ENCODE measurements around the gene RPS19BP1.

RPS19BP1 gene

DNA sequence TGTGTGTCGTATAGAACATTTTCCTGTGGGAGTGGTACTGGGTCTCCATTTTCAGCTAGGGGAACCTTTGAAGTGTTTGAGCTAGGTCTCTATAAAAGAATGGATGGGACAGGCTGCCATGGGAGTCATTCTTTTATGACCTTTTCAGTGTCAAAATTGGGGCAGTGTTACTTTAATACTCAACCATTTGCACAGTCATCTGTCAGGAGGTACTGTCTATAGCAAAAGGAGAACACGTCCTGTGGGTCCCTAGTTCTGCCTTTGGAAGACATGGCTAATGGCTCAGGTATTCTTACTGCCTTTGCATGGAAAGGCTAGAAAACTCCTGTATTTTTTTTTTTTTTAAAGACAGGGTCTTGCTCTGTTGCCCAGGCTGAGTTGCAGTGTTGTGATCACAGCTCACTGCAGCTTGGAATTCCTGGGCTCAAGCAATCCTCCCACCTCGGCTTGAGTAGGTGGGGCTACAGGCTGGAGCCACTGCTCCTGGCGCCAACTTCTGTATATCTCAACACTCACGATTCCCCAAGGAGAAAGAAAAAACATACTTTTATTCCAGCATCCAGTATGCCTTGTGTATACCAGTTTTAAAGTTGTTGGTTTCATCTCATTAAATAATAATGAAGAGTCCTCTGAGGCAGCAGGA is 14.3 kb downstream of the RPS19BP1 start:
- Histone ChIP-seq H3K36me3 (ENCODE audit: insufficient read depth, low read length) (peaks cover 55% of the 10 kb centered on the region), H3K4me3 (peak overlapping the region; percentile 96; the same call in 1 of the 2 replicates), H3K9ac (ENCODE audit: insufficient read length) (peak overlapping the region; percentile 100), H3K9me3 (ENCODE audit: low read depth, low read length) (no peaks in the 10 kb centered on the region), H3K27ac (peak overlapping the region; percentile 99; the same call in 1 of the 2 replicates)
- no peak for DNase-seq (ENCODE audit: low read depth, low spot score)
- no peak for TF ChIP-seq POLR2AphosphoS5 (IDR thresholded peaks at IDR 0.05; ENCODE audit: borderline replicate concordance, low read depth, low read length)
- no peak for TF ChIP-seq EZH2 (IDR thresholded peaks at IDR 0.05)
- TF ChIP-seq FOXP2 (optimal IDR thresholded peaks at IDR 0.05; ENCODE audit: control extremely low read depth, extremely low read length, insufficient read depth): no peak

DNA sequence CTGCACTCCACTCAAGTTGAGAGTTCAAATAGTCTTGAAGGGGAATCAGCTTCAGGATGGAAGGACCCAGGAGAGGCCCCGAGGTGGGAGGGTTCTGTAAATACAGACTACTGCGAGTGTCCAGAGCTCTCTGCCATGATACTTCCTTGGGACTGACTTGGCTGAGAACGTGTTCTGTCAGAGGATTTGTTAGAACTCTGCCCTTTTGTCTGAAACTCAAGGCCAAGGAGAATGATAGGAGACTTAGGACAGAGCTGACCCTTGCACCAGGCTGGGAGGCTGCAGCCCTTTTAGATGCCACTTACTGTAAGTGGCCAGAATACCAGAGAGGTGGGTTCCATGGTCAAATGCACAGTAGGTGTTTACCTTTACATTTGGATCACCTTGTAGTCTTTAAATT is 15.1 kb downstream of the RPS19BP1 start:
- H3K36me3 ChIP-seq (ENCODE audit: insufficient read depth, low read length): peaks cover 53% of the 10 kb centered on the region
- H3K9ac ChIP-seq (ENCODE audit: insufficient read length): no peak overlapping the region
- no peak for DNase-seq (ENCODE audit: low read depth, low spot score)
- no peak overlapping the region for H3K27ac ChIP-seq
- no peak overlapping the region for H3K4me3 ChIP-seq
- TF ChIP-seq FOXP2 (optimal IDR thresholded peaks at IDR 0.05; ENCODE audit: control extremely low read depth, extremely low read length, insufficient read depth) (no peak), EZH2 (IDR thresholded peaks at IDR 0.05) (no peak), POLR2AphosphoS5 (IDR thresholded peaks at IDR 0.05; ENCODE audit: borderline replicate concordance, low read depth, low read length) (no peak)
- H3K9me3 ChIP-seq (ENCODE audit: low read depth, low read length): no peaks in the 10 kb centered on the region

DNA sequence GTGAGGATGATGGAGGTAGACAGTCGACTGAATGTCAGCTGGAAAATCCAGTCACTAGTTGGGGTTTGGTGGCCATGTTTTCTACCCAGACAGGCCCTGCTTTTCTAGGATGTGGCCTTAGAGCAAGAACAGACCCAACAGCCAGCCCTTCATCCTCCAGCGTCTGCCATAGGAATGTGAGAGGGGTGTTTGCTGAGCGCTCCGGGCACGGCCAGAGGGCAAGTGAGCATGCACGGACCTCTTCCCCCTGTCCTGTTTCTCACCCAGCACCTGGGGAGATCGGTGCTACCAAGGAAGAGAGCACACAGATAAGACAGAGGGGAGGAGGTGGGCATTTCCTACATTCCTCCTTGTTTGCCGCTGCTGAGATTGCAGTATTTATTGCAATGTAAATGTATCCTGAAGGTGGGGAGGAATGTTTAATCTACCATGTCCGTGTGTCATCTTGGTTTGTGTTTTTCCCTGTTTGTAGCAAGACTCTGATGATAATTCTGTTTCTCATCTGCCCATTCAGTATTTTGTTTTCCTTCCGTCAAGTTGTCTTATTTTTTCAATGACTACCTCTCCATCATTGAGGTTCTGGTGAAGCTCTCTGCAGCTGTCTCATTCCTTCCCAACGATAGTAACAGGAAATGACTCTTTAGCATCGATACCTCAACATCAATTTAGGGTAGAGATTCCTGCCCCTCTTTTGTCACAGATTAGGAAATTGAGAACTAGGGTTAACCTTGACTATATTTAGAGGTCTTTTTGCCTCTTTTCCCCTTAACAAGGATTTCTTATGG is 17.1 kb downstream of the RPS19BP1 start:
- TF ChIP-seq EZH2 (IDR thresholded peaks at IDR 0.05) (no peak), POLR2AphosphoS5 (IDR thresholded peaks at IDR 0.05; ENCODE audit: borderline replicate concordance, low read depth, low read length) (no peak), FOXP2 (optimal IDR thresholded peaks at IDR 0.05; ENCODE audit: control extremely low read depth, extremely low read length, insufficient read depth) (no peak)
- Histone ChIP-seq H3K36me3 (ENCODE audit: insufficient read depth, low read length) (peaks cover 56% of the 10 kb centered on the region), H3K4me3 (no peak overlapping the region), H3K27ac (no peak overlapping the region), H3K9me3 (ENCODE audit: low read depth, low read length) (no peaks in the 10 kb centered on the region), H3K9ac (ENCODE audit: insufficient read length) (no peak overlapping the region)
- DNase-seq (ENCODE audit: low read depth, low spot score): no peak

DNA sequence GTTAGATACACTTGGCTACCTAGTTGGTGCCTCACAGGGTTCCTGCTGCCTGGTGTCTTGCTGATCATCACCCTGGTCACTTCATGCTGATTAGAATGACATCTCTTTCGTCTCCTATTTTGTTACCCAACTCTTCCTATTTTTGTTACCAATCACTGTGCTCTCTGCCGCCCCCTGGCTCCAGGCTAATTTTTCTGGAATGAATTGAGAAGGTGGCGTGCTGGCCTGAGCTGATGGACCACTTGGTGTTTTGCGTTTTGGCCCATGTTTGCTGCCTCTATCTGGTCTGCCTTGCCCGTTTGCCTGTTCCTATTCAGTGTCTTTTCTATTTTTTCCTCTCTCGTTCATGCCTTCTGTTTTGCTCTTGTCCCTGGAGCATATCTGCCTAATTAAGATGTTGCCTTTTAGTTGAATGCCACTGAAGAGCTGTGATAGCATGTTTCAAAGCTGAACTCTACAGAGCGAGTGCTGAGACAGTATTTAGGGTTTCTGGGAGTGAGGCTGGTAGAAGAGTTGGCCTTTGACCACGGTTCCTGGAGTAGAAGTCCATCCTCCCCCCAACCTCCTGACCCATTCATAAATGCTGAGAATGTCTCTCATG is 18.1 kb downstream of the RPS19BP1 start:
- Histone ChIP-seq H3K4me3 (no peak overlapping the region), H3K9me3 (ENCODE audit: low read depth, low read length) (no peaks in the 10 kb centered on the region), H3K9ac (ENCODE audit: insufficient read length) (no peak overlapping the region), H3K27ac (no peak overlapping the region), H3K36me3 (ENCODE audit: insufficient read depth, low read length) (peaks cover 64% of the 10 kb centered on the region)
- DNase-seq (ENCODE audit: low read depth, low spot score): no peak
- TF ChIP-seq FOXP2 (optimal IDR thresholded peaks at IDR 0.05; ENCODE audit: control extremely low read depth, extremely low read length, insufficient read depth) (no peak), EZH2 (IDR thresholded peaks at IDR 0.05) (no peak), POLR2AphosphoS5 (IDR thresholded peaks at IDR 0.05; ENCODE audit: borderline replicate concordance, low read depth, low read length) (no peak)

DNA sequence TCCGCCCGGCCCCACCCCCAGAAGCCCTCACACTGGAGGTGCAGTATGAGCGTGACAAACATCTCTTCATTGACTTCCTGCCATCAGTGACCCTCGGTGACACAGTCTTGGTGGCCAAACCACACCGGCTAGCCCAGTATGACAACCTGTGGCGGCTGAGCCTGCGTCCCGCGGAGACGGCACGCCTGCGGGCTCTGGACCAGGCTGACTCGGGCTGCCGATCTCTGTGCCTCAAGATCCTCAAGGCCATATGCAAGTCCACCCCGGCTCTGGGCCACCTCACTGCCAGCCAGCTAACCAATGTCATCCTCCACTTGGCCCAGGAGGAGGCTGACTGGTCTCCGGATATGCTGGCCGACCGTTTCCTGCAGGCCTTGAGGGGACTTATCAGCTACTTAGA is 18.8 kb downstream of the RPS19BP1 start:
- Histone ChIP-seq H3K36me3 (ENCODE audit: insufficient read depth, low read length) (peaks cover 71% of the 10 kb centered on the region), H3K9me3 (ENCODE audit: low read depth, low read length) (no peaks in the 10 kb centered on the region), H3K27ac (no peak overlapping the region), H3K4me3 (no peak overlapping the region), H3K9ac (ENCODE audit: insufficient read length) (no peak overlapping the region)
- no peak for DNase-seq (ENCODE audit: low read depth, low spot score)
- no peak for TF ChIP-seq EZH2 (IDR thresholded peaks at IDR 0.05)
- no peak for TF ChIP-seq POLR2AphosphoS5 (IDR thresholded peaks at IDR 0.05; ENCODE audit: borderline replicate concordance, low read depth, low read length)
- no peak for TF ChIP-seq FOXP2 (optimal IDR thresholded peaks at IDR 0.05; ENCODE audit: control extremely low read depth, extremely low read length, insufficient read depth)

DNA sequence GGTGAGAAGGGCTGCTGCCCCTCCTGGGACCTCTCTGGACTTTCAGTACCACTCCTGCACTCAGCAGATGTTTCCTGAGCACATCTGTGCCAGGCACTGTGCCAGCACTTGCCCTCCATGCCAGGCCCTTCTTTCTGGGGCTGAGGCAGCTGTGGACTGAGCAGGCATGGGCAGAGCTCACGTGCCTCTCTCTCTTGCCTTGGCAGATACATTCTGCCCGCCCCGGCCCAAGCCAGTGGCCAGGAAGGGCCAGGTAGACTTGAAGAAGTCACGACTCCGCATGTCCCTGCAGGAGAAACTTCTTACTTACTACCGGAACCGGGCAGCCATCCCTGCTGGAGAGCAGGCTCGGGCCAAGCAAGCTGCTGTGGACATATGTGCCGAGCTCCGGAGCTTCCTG is 20.5 kb downstream of the RPS19BP1 start:
- Histone ChIP-seq H3K27ac (no peak overlapping the region), H3K9me3 (ENCODE audit: low read depth, low read length) (no peaks in the 10 kb centered on the region), H3K36me3 (ENCODE audit: insufficient read depth, low read length) (peaks cover 84% of the 10 kb centered on the region), H3K9ac (ENCODE audit: insufficient read length) (no peak overlapping the region), H3K4me3 (no peak overlapping the region)
- TF ChIP-seq EZH2 (IDR thresholded peaks at IDR 0.05) (no peak), FOXP2 (optimal IDR thresholded peaks at IDR 0.05; ENCODE audit: control extremely low read depth, extremely low read length, insufficient read depth) (no peak), POLR2AphosphoS5 (IDR thresholded peaks at IDR 0.05; ENCODE audit: borderline replicate concordance, low read depth, low read length) (no peak)
- DNase-seq (ENCODE audit: low read depth, low spot score): no peak

DNA sequence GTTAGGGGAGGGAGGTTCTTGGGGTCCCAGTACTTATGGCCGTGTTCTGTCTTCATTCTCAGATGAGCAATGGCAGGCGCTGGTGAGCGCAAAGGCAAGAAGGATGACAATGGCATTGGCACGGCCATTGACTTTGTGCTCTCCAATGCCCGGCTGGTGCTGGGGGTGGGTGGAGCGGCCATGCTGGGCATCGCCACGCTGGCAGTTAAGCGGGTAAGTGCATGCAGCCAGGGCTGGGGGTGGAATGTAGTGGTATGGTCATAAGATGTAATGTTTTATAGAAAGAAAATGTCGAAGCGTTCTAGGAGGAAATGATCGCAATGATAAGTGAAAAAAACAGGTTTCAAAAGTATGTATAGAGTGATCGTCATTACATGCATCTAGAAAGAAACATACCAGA is 21.3 kb downstream of the RPS19BP1 start:
- no peak overlapping the region for H3K27ac ChIP-seq
- TF ChIP-seq FOXP2 (optimal IDR thresholded peaks at IDR 0.05; ENCODE audit: control extremely low read depth, extremely low read length, insufficient read depth): no peak
- no peak for TF ChIP-seq POLR2AphosphoS5 (IDR thresholded peaks at IDR 0.05; ENCODE audit: borderline replicate concordance, low read depth, low read length)
- TF ChIP-seq EZH2 (IDR thresholded peaks at IDR 0.05): no peak

DNA sequence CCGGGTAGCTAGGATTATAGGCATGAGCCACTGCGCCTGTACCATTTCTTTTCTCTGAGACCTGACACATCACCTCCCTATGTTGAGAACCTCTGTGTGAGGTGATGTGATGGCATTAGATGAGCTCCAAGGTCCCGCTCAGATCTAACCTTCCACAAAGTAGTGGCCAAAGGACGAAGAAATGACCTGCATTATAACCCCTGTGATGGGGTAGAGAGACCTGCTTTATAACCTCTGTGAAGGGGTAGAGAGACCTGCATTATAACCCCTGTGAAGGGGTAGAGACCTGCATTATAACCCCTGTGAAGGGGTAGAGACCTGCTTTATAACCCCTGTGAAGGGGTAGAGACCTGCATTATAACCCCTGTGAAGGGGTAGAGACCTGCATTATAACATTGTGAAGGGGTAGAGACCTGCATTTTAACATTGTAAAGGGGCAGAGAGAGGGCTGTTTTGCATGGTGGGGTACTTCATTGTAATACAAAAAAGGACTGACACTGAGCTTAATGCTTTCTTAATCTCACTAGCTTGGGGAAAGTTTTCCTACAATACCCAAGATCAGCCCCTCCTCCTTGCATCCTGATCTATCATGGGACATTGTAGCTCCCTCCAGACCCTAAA is 21.9 kb downstream of the RPS19BP1 start:
- H3K36me3 ChIP-seq (ENCODE audit: insufficient read depth, low read length): peaks cover 92% of the 10 kb centered on the region
- H3K27ac ChIP-seq: no peak overlapping the region
- TF ChIP-seq EZH2 (IDR thresholded peaks at IDR 0.05) (no peak), FOXP2 (optimal IDR thresholded peaks at IDR 0.05; ENCODE audit: control extremely low read depth, extremely low read length, insufficient read depth) (no peak), POLR2AphosphoS5 (IDR thresholded peaks at IDR 0.05; ENCODE audit: borderline replicate concordance, low read depth, low read length) (no peak)
- no peak for DNase-seq (ENCODE audit: low read depth, low spot score)
- no peaks in the 10 kb centered on the region for H3K9me3 ChIP-seq (ENCODE audit: low read depth, low read length)
- H3K9ac ChIP-seq (ENCODE audit: insufficient read length): no peak overlapping the region
- H3K4me3 ChIP-seq: no peak overlapping the region

More for the DNA sequence above, 21.3 kb downstream of the RPS19BP1 start:
- Histone ChIP-seq H3K9me3 (ENCODE audit: low read depth, low read length) (no peaks in the 10 kb centered on the region), H3K36me3 (ENCODE audit: insufficient read depth, low read length) (peaks cover 92% of the 10 kb centered on the region), H3K9ac (ENCODE audit: insufficient read length) (no peak overlapping the region), H3K4me3 (no peak overlapping the region)
- no peak for DNase-seq (ENCODE audit: low read depth, low spot score)
